Glutamatergic neuron (in vitro differentiated cells): ENCODE measurements around the gene WNT3. TPM values are rescaled to one million over a fixed set of nuclear protein-coding genes. Genes with fewer than 3 reads are reported as not detected.

Experiments used
- DNase-seq: peaks from one replicate; pipeline ENCODE4 v3.0.0; 2022
- H3K27ac Mint-ChIP-seq: one replicate; pipeline ENCODE4 v1.8.0; 2020; ENCODE audit warnings: mild to moderate bottlenecking, mixed read lengths, inconsistent platforms; ENCODE audit not compliant: unreplicated experiment
- H3K27me3 Mint-ChIP-seq: one replicate; pipeline ENCODE4 v1.8.0; 2020; ENCODE audit warnings: mild to moderate bottlenecking, moderate library complexity, mixed read lengths, inconsistent platforms; ENCODE audit not compliant: unreplicated experiment
- H3K36me3 Mint-ChIP-seq: one replicate; pipeline ENCODE4 v1.8.0; 2020; ENCODE audit warnings: mild to moderate bottlenecking, mixed read lengths, inconsistent platforms; ENCODE audit not compliant: unreplicated experiment
- H3K4me1 Mint-ChIP-seq: one replicate; pipeline ENCODE4 v1.8.0; 2020; ENCODE audit warnings: mild to moderate bottlenecking, low read depth, mixed read lengths, inconsistent platforms; ENCODE audit not compliant: unreplicated experiment
- H3K4me3 Mint-ChIP-seq: one replicate; pipeline ENCODE4 v1.8.0; 2020; ENCODE audit warnings: mild to moderate bottlenecking, mixed read lengths, inconsistent platforms; ENCODE audit not compliant: unreplicated experiment
- H3K9me3 Mint-ChIP-seq: one replicate; pipeline ENCODE4 v1.8.0; 2020; ENCODE audit warnings: mild to moderate bottlenecking, moderate library complexity, mixed read lengths, inconsistent platforms; ENCODE audit not compliant: unreplicated experiment
- CTCF ChIP-seq: fragments of 200-600 bp; sonication (generic); IDR thresholded peaks from one replicate; pipeline ENCODE4 v1.5.0; 2021; ENCODE audit not compliant: partially characterized antibody, unreplicated experiment
- total RNA-seq: library from RNA; stranded (reverse); fragmentation: NEBNext Ultra II Directional; extraction: Animal tissue kit (Norgen Biotek cat#: 25700); gene quantifications from one replicate; pipeline ENCODE4 v1.2.1, GENCODE V29; 2021; ENCODE audit not compliant: unreplicated experiment

WNT3 gene
- total RNA-seq, 1 donor from 2014 or later = 1.7 TPM

- no peaks in the 10 kb centered on the region for H3K9me3 Mint-ChIP-seq
- peaks cover 6% of the 10 kb centered on the region for H3K4me1 Mint-ChIP-seq
- no peak for TF ChIP-seq CTCF
- H3K4me3 Mint-ChIP-seq = no peak overlapping the region
- no peaks in the 10 kb centered on the region for H3K36me3 Mint-ChIP-seq
- H3K27ac Mint-ChIP-seq = no peak overlapping the region
- H3K27me3 Mint-ChIP-seq = peaks cover 13% of the 10 kb centered on the region
- no peak for DNase-seq
Measured at GRCh38 chr17:46814446-46814845, 4.0 kb downstream of the WNT3 start.

GRCh38 chr17:46813920-46814319 lies 4.6 kb downstream of the WNT3 start:
- peaks cover 7% of the 10 kb centered on the region for H3K4me1 Mint-ChIP-seq
- no peak for DNase-seq
- H3K4me3 Mint-ChIP-seq = no peak overlapping the region
- no peak overlapping the region for H3K27ac Mint-ChIP-seq
- H3K27me3 Mint-ChIP-seq = peaks cover 13% of the 10 kb centered on the region
- H3K36me3 Mint-ChIP-seq = no peaks in the 10 kb centered on the region
- no peaks in the 10 kb centered on the region for H3K9me3 Mint-ChIP-seq
- TF ChIP-seq CTCF = no peak

DNA sequence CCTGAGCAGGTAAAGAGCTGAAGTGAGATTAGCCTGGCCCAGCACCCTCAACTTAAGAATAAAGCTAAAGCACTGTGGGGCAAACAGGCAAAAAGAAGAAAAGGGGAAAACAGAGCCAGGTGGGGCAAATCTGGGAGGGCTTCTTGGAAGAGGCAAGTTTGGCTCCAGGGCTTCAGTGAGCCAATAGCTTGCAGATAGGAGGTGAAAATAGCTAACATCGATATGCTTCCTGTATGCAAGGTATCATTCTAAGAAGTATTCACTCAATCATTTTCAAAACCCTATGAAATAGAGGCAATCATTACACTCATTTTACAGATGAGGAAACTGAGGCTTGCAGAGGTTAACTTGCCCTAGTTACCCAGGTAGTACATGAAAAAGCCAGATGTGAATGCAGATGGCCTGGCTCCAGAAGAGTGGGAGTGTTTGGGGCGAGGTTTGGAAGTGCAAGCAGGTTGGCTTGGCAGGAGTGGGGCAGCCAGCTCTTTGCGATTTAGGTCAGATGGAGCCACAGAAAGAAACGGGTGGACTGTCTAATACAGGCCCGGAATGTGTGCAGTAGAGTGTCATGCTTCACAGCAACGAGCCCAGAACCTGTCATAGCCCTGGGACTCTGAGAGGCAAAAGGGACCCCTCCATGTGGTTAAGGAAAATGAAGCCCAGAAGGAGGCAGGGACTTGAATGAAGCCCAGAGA lies 5.7 kb downstream of the WNT3 start:
- H3K9me3 Mint-ChIP-seq = peaks cover 2% of the 10 kb centered on the region
- no peak overlapping the region for H3K27ac Mint-ChIP-seq
- DNase-seq = no peak
- H3K4me3 Mint-ChIP-seq = no peak overlapping the region
- H3K4me1 Mint-ChIP-seq = peaks cover 9% of the 10 kb centered on the region
- no peaks in the 10 kb centered on the region for H3K36me3 Mint-ChIP-seq
- no peak for TF ChIP-seq CTCF
- H3K27me3 Mint-ChIP-seq = peaks cover 12% of the 10 kb centered on the region

DNA sequence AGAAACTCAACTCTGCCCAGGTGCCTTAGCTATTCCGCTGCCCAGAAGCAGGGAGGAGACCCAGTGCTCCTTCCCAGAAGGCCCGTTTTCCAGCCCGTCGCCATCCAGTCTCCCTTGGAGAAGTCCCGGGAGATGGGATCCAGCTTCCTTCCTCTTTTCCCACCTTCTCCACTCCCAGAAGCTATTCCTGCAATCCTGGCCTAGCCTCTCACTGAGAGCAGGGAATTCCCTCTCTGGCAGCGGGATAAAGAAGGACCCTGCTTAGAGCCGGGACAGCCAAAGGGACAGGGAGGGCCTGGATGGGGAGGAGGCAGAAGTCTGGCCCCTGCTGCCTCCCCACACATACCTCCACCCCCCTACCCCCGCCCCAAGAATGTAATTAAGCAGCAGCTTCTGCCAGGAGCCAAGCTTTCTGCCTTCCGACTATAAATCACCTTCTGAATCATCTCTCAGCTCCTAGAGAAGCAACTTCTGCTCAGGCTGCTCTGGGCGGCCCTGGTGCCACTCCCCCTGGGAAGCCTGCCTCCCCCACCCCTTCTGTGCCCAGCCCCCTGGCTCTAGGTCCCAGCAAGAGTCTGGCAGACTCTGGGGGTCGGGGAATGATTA lies 6.4 kb downstream of the WNT3 start:
- Mint-ChIP-seq H3K27ac (no peak overlapping the region), H3K9me3 (peaks cover 2% of the 10 kb centered on the region), H3K36me3 (no peaks in the 10 kb centered on the region), H3K4me1 (peaks cover 7% of the 10 kb centered on the region), H3K4me3 (no peak overlapping the region), H3K27me3 (peaks cover 9% of the 10 kb centered on the region)
- no peak for TF ChIP-seq CTCF
- DNase-seq = no peak

- no peak for DNase-seq
- no peaks in the 10 kb centered on the region for H3K36me3 Mint-ChIP-seq
- peaks cover 4% of the 10 kb centered on the region for H3K4me1 Mint-ChIP-seq
- no peak overlapping the region for H3K4me3 Mint-ChIP-seq
- TF ChIP-seq CTCF = no peak
- H3K9me3 Mint-ChIP-seq = peaks cover 2% of the 10 kb centered on the region
- H3K27me3 Mint-ChIP-seq = peaks cover 2% of the 10 kb centered on the region
- no peak overlapping the region for H3K27ac Mint-ChIP-seq
Measured at GRCh38 chr17:46810837-46811236, 7.7 kb downstream of the WNT3 start.
